Spleen (tissue), 7 donors: ENCODE results near the gene MYOM3.

ENCODE experiments used
- POLR2A ChIP-seq, 3 donors: fragments of 450-650 bp; IDR thresholded peaks; one replicate each; pipeline ENCODE4 v1.5.1; 2017; ENCODE audit warnings: antibody characterized with exemption in 3 of 3, mild to moderate bottlenecking in 1 of 3
- POLR2AphosphoS5 ChIP-seq, 3 donors: sonication (generic); formaldehyde crosslinking; IDR thresholded peaks; one replicate each; pipeline ENCODE4 v1.5.1; 2017; ENCODE audit warnings: antibody characterized with exemption in 3 of 3
- TF ChIP-seq, protein P1 (sequence below), 11 experiments: fragments of 200-600 bp in 7 of 11; fragments of 450-650 bp in 4 of 11; sonication (generic) in 4 of 11; IDR thresholded peaks in 8 of 11; conservative IDR thresholded peaks in 3 of 11; 1 replicate in 7 of 11; 2 replicates in 4 of 11; pipeline versions ENCODE4 v1.4.0 to v1.8.0; 2016 to 2021; ENCODE audit warnings: antibody characterized with exemption in 11 of 11, inconsistent platforms in 4 of 11, mild to moderate bottlenecking in 1 of 11
- donor health status: DM: no; HTN: no; CAD: no; lungs with moderate emphysema.
- donor health status: DM: no; HTN: no; CAD: no.
- donor health status: DM: no; HTN: no; CAD: no.

DNA sequence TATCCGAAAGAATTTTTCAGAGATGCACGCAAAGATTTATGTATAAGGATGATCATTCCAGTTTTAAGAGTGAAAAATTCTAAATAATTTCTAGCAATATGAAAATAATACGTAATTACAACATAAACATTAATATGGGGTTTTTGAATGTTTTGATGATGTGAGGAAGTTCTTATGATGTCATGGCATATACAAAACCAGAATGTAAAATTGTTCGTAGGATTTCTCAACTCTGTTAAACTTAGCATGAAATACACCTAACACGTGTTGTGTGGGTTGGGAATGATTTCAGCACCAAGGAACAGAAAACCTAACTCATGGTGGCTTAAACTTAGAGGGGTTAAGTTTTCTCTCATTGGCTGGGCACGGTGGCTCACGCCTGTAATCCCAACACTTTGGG, 62.2 kb downstream of the MYOM3 start:
- TF ChIP-seq, protein P1, sequence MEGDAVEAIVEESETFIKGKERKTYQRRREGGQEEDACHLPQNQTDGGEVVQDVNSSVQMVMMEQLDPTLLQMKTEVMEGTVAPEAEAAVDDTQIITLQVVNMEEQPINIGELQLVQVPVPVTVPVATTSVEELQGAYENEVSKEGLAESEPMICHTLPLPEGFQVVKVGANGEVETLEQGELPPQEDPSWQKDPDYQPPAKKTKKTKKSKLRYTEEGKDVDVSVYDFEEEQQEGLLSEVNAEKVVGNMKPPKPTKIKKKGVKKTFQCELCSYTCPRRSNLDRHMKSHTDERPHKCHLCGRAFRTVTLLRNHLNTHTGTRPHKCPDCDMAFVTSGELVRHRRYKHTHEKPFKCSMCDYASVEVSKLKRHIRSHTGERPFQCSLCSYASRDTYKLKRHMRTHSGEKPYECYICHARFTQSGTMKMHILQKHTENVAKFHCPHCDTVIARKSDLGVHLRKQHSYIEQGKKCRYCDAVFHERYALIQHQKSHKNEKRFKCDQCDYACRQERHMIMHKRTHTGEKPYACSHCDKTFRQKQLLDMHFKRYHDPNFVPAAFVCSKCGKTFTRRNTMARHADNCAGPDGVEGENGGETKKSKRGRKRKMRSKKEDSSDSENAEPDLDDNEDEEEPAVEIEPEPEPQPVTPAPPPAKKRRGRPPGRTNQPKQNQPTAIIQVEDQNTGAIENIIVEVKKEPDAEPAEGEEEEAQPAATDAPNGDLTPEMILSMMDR (IDR thresholded peaks at IDR 0.05 in 8 of 11, conservative IDR thresholded peaks at IDR 0.05 in 3 of 11) = no peak
- TF ChIP-seq POLR2A (IDR thresholded peaks at IDR 0.05) = no peak
- TF ChIP-seq POLR2AphosphoS5 (IDR thresholded peaks at IDR 0.05) = no peak
